HG02870 (cell line): ENCODE results near the gene FCER2.

ENCODE experiments used
- ATAC-seq: cut with Tn5 transposase; IDR thresholded peaks from one replicate; pipeline ENCODE4 v1.9.1; 2021; ENCODE audit warnings: mild to moderate bottlenecking, moderate library complexity; ENCODE audit not compliant: unreplicated experiment

The FCER2 gene

DNA sequence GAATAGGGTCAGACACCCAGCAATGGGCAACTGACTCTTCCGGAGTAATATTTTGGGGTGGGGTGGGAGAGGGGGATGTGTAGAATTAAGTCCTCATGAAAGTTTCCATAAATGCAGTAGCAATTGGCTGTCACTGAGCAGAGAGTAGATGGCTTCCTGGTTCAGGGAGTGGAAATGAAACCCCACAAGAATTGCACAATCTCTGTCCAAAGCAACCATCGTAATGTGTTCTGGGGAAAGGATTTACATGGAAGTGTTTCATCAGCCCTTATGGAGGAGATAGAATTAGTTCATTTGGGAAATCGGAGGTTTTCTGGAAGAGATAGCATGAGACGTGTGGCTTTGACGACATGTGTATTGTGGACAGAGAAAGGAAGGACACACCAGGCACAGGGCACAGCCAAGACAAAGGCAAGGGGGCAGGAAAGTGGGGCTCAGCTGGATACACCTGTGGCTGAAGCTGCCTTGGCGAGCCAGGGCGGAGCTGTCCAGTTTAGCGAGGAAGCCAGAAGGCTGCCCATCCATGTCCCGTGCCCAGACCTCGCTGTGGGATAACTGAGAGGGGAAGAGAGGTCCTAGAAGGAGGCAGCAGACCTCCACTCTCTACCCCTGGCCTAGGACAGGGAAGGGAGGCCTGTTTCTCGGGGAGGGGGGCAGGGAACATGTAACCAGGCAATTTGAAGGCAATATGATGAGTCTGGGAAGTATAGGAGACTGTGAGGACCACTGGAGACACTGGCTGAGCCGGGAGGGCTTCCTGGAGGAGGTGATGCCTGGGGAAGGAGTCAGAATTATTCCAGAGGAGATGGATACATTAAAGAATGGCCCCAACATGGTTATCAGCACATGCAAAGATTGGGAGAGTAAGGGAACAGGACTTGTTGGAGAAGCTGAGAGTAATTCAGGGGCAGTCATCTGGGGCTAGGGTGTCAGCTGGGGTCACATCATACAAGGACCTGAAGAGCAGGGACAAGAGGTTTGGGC lies 32.6 kb upstream of the FCER2 start:
- no peak for ATAC-seq

DNA sequence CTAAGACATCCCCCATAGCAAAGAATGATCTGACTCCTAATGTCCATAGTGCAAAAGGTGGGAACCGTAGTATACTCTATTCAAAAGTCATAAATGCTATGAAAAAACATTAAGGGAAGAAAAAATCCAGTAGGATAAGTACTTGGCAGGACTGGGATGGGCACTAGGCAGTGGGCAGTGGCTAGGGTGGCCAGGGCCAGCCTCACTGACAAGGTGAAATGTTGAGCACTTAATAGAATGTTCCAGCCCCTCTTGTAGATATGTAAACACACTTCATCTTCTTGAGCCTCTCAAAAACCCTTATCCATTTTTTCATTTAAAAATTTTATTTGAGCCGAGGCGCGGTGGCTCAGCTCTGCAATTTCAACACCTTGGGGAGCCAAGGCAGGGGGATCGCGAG lies 31.4 kb upstream of the FCER2 start:
- no peak for ATAC-seq

DNA sequence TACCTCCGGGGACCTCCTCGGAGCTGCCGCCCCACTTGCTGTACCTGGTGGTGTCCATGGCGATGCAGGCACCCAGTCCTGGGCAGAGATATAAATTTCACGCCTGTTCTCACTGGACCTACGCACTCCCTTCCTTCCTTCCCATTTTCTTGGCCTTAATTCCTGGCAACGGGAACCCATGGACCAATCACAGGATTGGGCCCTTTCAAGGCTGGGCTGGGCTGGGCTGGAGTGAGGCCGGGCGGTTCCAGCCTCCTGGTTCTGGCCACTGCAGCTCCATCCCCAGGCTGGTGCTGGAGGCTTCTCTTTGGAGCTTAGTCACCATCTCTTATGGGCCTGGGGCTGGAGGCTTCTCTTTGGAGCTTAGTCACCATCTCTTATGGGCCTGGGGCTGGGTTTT lies 30.1 kb upstream of the FCER2 start, which contains the start of gene CLEC4G:
TSS of gene CLEC4G (minus strand) at position 66 of the 400 bp plus-strand sequence. CDS start at position 58, 8 bp downstream.
- no peak for ATAC-seq

DNA sequence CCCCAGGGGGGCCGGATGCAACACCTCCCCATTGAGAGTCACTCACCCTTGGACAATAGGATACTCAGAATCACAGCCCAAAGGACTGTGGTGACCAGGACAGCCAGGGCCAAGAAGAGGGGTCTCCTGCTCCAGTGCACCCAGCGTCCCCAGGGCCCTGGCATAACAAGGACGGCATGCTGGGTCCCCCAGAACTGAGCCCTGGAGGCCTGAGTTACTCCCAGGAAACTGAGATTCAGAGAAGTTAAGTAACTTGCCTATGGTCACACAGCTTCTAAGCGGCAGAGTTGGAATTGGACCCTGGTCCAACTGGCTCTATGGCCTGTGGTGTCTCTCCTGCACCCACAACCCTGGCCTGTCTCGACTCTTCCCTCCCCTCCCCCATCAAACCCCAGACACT lies 29.7 kb upstream of the FCER2 start:
- ATAC-seq, result no peak

DNA sequence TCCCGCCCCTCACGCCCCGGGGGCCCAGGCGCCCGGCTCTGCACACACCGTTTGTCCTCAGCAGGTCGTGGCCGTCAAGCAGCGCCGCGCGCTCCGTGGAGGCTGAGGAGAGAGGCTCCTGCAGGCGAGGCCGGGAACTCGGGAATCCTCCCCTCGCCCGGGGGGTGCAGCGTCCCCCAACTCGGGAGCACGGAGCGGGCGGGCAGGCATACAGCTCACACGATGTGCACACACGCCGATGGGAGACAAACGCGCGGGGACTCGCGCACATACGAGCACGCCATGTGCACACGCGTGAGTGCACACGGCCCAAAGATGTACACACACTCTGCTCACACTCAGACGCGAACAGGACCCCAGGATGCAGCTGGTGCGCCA lies 29.3 kb upstream of the FCER2 start:
- no peak for ATAC-seq

DNA sequence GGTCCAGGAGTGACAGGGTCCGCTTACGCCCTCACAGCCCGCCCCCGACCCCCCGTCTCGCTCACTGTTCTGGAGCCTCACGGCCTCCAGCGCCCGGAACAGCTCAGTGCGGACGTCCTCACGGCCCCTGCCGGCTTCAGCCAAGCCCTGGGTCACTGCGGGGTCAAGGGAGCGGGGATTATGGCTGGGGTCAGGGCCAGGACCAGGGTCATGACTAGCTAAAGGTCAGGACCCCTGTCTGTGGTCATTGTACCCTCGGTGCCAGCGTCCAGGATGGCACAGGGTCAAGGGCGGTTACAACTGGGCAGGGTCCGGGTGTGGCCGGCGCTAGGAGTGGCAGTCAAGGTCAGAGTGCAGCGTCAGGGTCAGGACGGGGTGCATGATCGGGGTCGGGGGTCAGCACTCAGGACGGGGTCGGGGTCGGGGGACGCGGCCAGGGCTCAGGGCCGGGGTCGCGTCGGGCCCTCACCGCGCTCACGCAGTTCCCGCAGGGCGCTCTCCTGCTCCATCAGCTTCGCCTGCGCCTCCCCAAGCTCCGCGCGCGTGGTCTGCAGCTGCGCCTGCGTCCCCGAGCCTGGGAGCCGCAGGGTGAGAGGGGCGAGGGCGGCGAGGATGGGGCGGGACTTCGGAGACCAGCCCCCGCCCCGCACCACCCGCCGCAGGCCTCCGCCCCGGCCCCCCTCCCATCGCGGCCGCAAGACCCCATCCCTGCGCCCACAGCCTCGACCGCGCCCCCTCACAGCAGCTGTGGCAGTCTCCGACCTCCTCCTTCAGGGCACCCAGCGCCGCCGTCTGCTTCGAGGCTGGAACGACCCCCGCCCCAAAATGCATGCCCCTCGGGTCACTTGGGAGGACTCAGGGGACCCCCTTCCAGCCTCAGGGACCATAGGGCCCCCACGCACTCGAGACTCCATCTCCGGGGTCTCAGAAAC lies 28.6 kb upstream of the FCER2 start:
- no peak for ATAC-seq

DNA sequence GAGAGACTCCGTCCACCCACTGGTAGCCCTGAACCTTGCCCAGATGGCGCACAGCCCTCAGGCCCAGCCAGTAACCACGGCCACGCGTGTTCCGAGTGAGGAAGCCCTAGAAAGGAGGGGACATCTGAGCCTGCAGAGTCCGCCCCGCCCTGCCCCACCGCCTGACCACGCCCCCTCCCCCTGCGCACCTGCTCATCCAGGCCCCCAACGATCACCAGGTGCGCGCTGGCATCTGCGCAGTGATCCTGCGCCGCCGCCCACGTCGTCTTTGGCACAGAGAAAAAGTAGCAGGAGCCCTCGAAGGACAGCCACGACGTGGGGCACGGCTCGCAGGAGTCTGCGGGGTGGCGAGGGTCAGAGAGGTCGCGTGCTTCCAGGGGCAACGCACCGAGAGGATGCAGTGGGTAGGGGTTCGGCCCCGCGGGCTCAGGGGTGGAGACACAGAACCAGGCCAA lies 27.9 kb upstream of the FCER2 start:
- ATAC-seq, result no peak

DNA sequence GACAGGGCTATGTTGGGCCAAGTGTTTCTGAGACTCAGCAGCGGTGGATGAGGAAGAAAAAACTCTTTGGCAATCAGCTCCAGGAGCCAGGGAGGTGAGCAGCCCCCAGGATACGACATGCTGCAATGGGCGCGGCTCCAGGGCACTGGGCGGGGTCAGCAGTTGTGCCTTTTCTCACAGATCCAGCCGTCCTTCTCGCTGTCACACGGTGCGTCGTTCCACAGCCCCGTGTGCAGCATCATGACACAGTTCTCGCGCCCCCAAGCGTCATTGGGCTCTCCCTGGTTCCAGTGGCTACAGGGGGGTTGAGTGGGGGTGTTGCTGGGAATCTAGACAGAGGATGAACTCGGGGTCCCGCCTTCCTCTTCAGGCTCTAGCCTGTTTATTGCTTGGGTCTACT lies 27.3 kb upstream of the FCER2 start:
- ATAC-seq, result no peak

DNA sequence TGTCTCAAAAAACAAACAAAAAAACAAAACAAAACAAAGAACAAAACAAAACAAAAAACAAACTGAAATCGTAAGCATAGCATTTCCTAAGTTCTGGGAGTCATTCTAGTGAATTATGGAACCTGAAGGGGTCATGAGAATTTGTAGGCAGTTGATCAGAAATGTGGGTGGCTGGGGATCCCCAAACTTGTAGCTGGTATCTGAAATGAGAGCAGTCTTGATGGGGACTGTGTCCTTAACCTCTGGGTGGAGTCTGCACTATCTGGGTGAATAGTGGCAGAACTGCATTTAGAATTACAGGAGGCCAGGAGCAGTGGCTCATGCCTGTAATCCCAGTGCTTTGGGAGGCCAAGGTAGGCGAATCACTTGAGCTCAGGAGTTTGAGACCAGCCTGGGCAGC lies 23.9 kb upstream of the FCER2 start:
- ATAC-seq, result no peak

DNA sequence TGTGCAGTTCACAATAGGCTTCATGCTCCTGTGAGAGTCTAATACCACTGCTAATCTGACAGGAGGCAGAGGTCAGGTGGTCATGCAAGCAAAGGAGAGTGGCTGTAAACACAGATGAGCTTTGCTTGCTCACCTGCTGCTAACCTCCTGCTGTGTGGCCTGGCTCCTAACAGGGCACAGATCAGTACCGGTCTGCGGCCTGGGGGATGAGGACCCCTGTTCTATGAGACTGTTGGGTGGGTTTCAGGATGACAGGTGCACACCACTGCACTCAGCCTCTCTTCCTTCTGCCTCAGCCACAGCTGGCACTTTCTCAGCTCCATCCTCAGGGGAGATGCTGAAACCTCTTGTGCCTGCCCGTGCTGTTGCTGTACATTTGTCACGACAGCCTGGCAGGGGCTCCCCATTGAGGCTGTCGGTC lies 20.3 kb upstream of the FCER2 start:
- ATAC-seq, result no peak

DNA sequence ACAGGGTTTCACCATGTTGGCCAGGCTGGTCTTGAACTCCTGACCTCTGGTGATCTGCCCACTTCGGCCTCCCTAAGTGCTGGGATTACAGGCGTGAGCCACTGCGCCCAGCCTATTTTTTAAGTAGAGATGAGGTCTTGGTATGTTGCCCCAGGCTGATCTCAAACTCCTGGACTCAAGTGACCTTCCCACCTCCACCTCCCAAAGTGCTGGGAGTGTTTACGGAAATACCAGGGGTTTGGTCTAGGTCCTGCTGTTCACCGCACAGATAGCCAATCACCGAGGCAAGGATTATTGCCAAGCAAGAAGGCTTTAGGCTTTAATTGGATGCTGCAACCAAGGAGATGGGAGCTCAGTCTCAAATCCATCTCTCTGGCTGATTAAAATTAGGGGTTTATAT lies 18.4 kb upstream of the FCER2 start:
- no peak for ATAC-seq

DNA sequence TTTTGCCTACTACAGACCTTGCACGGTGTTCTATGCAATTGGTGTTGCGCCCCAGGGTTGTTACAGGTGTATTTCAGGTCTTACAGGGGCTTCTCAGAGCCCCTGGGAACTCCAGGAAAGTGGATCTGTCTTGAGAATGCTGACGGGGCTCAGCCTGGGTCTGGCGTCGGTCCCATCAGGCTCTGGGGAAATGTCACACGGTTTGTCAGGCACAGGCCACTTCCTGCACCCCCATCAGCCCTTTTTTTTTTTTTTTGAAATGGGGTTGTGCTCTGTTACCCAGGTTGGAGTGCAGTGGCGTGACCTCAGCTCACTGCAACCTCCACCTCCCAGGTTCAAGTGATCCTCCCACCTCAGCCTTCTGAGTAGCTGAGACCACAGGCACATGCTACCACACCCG lies 16.7 kb upstream of the FCER2 start:
- no peak for ATAC-seq

DNA sequence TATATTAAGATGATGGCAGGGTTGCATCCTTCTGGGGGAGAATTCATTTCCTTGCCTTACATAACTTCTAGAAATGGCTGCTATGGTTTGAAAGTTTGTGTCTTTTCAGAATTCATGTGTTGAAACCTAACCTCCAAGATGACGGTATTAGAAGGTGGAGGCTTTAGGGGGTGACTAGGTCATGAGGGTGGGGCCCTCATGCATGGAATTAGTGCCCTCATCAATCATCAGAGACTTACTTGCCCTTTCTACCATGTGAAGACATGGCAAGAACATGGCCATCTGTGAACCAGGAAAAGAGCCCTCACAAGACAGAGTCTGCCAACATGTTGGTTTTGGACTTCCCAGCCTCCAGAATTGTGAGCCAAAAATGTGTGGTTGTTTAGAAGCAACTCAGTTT lies 14.8 kb upstream of the FCER2 start:
- ATAC-seq, result no peak

DNA sequence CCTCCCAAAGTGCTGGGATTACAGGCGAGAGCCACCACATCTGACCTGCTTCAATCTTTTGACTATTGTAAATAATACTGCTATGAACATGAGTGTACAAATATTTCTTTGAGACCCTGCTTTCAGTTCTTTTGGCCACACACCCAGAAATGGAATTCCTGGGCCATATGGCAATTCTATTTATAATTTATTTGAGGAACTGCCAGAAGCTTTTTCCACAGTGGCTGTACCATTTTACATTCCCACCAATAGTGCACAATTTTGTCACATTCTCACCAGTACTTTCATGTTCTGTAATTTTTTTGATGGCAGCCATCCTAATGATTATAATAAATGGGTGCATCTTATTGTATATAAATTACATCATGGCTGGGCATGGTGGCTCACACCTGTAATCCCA lies 13.7 kb upstream of the FCER2 start:
- ATAC-seq, result no peak

DNA sequence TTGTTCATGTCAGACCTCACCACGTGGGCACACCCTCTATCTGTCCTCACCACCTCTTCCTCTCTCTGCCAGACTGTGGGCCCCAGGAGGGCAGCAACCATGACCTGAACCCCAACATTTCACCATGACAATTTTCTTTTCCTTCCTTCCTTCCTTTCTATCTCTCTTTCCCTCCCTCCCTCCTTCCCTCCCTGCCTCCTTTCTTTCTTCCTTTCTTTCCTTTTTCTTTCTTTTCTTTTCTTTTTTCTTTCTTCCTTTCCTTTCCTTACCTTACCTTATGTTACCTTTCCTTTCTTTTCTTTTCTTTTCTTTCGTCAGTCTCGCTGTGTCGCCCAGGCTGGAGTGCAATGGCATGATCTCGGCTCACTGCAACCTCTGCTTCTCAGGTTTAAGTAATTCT lies 8.7 kb upstream of the FCER2 start:
- no peak for ATAC-seq

DNA sequence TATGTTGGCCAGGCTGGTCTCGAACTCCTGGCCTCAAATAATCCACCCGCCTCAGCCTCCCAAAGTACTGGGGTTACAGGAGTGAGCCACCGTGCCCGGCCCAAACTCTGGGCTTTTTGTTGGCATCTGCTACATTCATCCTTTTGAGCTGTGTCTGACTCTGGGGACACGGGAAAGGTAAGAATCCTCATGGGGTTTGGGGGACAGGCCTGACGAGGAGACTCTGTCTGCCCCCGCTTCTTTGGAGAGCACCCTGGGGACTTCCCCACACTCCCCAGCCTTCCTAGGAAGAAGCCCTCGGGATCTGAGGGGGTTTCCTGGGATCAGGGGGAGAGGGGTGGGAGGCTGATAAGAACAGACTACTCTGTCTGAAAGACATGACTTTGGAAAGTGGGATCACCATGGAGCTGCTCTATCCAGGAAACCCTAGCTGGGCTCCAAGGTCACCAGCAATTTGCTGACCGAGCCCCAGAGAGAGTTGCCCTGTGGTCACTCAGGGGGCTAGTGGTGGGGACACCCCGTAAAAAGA lies 8.1 kb upstream of the FCER2 start:
- no peak for ATAC-seq

DNA sequence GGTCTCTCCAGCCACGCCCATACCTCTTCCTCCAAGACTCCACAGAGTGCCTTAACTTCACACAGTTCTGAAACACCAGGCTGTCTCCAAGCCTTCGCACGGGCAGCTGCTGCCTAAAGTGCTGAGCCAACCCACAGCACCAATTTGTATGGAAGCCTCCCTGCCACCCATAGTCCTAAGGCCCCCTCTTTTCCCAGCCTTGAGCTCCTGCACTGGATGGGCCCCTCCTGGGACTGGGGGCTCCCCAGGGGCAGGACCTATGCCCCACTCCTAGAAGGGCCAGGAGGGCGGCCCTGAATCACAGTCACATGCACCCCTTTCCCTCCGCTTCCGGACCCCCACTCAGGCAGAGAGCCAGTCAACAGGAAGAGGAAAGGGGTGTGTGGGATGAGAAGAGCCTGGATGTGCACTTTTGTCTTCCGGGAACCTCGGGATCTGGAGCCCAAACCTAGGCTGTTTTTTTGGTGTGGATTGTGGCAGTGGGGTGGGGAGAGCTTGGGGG lies 5.1 kb upstream of the FCER2 start:
- ATAC-seq, result no peak

DNA sequence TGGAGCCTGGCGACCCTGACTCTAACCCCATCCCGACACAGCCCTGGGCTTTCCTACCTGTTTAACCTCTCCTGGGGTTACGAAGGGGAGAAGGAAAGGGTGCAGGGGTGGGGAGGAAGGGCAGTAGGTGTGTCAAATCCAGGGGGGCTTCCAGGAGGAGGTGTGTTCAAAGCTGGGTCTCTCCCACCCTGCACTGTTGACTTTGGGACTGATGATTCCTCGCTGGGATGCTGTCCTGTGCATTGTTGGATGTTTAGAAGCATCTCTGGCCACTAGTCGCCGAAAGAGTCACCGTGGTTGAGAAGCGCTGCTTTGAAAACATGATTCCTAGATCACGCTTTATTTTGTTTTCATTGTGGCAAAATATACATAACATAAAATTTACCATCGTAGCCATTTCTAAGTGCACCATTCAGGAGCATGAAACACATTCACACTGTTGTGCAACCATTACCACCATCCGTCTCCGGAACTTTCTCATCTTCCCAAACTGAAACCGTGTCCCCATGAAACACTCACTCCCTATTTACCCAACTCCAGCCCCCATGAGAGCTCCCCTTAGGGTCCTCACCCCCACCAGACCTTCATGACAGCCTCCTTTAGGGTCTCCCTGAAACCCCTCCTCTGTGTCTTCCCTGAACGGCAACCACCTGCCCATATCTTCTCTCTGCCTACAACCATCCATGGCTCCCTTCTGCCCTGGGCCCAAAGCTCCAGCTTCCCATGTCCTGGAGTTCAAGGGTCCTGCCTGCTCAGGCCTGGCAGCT lies 4.4 kb upstream of the FCER2 start:
- ATAC-seq, result no peak

DNA sequence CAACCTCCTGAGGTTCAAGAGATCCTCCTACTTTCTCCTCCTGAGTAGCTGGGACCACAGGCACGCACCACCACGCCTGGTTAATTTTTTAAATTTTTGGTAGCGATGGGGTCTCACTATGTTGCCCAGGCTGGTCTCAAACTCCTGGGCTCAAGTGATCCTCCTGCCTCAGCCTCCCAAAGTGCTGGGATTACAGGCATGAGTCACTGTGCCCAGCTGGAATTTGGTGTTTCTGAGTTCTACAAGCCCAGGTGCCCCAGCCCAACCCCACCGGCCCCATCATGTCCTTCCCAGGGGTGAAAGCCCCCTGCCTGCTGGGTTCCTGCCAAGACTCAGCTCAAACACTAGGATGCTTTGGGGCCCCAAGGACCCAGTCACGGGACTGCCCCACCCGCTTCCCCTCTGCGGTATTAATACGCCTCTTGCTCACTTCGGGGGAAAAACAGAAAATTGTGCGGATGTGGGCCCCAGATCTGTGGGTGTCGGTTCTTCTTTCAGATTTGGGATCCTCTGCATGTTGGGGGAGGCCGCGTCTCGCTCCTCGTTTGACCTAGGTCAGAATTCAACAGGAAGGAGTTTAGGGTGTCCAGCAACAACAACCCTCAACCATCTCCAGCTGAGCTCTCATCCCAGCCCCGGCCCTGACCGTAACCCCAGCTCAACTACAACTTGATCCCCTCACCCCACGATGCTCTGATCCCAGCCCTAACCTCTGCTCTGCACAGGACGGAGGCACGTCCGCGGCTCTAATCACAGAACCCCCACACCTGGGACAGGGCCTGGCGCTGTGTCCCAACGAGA lies 3.7 kb upstream of the FCER2 start:
- ATAC-seq, result no peak
